HepG2 (cell line): ENCODE measurements around the gene RAI14.

Experiments
- BCL3 ChIP-seq: sonication (generic); formaldehyde crosslinking; IDR thresholded peaks from 2 replicates; pipeline ENCODE4 v1.5.1; 2020; ENCODE audit warnings: mild to moderate bottlenecking, missing genetic modification reagents, moderate library complexity
- EZH2 ChIP-seq: conservative IDR thresholded peaks from 2 replicates; pipeline ENCODE4 v1.6.1; 2012; ENCODE audit warnings: mild to moderate bottlenecking, low read depth, low read length, moderate library complexity

GRCh38 chr5:34630596-34630995 is 25.5 kb upstream of the RAI14 start:
- TF ChIP-seq EZH2 (no peak), BCL3 (CRISPR knock-in tag) (no peak)
